ENCODE data around the gene MAST3. TPM values are rescaled to one million over a fixed set of nuclear protein-coding genes. Genes with fewer than 3 reads are reported as not detected.

Gene MAST3
- total and polyA plus RNA-seq, 2 donors (not counting 3 experiments of a cell fraction or from before 2014, with no cell fraction given): 1.5 to 2.7 TPM

GRCh38 chr19:18100710-18101109 is 3.1 kb downstream of the MAST3 start:
- H2AFZ ChIP-seq (ENCODE audit: low read depth, low read length): no peak overlapping the region

GRCh38 chr19:18101268-18101667 is 3.7 kb downstream of the MAST3 start:
- no peak overlapping the region for H3K9ac ChIP-seq (replicated peaks; ENCODE audit: extremely low read depth, insufficient read depth, low read length)
- H2AFZ ChIP-seq (ENCODE audit: low read depth, low read length): no peak overlapping the region
- H3K4me1 ChIP-seq (ENCODE audit: control insufficient read depth, extremely low read depth, insufficient read depth, low read length): peaks cover 5% of the 10 kb centered on the region
- FAIRE-seq: no peak
- no TSS peak for BruUV-seq (replicated peaks)
- TF ChIP-seq JUN (IDR thresholded peaks at IDR 0.05; ENCODE audit: borderline replicate concordance, insufficient read depth, insufficient read length, low read depth) (no peak), FOS (IDR thresholded peaks at IDR 0.05; ENCODE audit: borderline replicate concordance, insufficient read depth, low read length) (no peak)
- intact Hi-C loops (cut with micrococcal nuclease) (no loop called here), dilution Hi-C loops (cut with MboI; ENCODE audit: extremely low pct_ligation_motif_present, low sequenced_read_pairs) (no loop called here)
- H3K4me2 ChIP-seq (ENCODE audit: insufficient read depth, low read length): no peak overlapping the region
- no peak overlapping the region for H3K4me3 ChIP-seq (replicated peaks in 1 of 3; ENCODE audit: insufficient read depth in 1 of 3, low read depth in 1 of 3, low read length in 3 of 3)
- POLR2A ChIA-PET: no interaction called here
- no peaks in the 10 kb centered on the region for H3K36me3 ChIP-seq (ENCODE audit: control insufficient read depth in 2 of 2, extremely low read depth in 1 of 2, insufficient read depth in 2 of 2, low read length in 2 of 2)
- H3K27ac ChIP-seq (ENCODE audit: insufficient read depth, low read depth, low read length): no peak overlapping the region
- no peaks in the 10 kb centered on the region for H3K9me3 ChIP-seq (replicated peaks; ENCODE audit: control insufficient read depth, insufficient read depth, low read length)
- peaks cover 16 to 20% of the 10 kb centered on the region in 2 experiments for H3K27me3 ChIP-seq (ENCODE audit: control insufficient read depth in 2 of 2, insufficient read depth in 2 of 2, low read length in 2 of 2)
- CTCF ChIA-PET: interaction anchor here (1.0 to 5.3 kb wide), 2 partner anchors 12 to 77 kb away, joined by 4 to 22 read pairs; no protein-coding TSS in a partner anchor
- no peaks in the 10 kb centered on the region for H4K20me1 ChIP-seq (replicated peaks; ENCODE audit: control insufficient read depth, extremely low read depth, insufficient read depth, low read length)
- no peaks in the 10 kb centered on the region for H3K9me1 ChIP-seq (replicated peaks; ENCODE audit: control insufficient read depth, extremely low read depth, insufficient read depth, low read length)
- DNase-seq (ENCODE audit: low read depth, low spot score): no peak
- no peaks in the 10 kb centered on the region for H3K79me2 ChIP-seq (ENCODE audit: control insufficient read depth, insufficient read depth, low read length)

More at GRCh38 chr19:18100710-18101109, 3.1 kb downstream of the MAST3 start:
- POLR2A ChIA-PET: no interaction called here
- Histone ChIP-seq H3K4me3 (replicated peaks in 1 of 3; ENCODE audit: insufficient read depth in 1 of 3, low read depth in 1 of 3, low read length in 3 of 3) (no peak overlapping the region), H3K4me2 (ENCODE audit: insufficient read depth, low read length) (no peak overlapping the region), H3K9me3 (replicated peaks; ENCODE audit: control insufficient read depth, insufficient read depth, low read length) (no peaks in the 10 kb centered on the region), H3K79me2 (ENCODE audit: control insufficient read depth, insufficient read depth, low read length) (no peaks in the 10 kb centered on the region), H4K20me1 (replicated peaks; ENCODE audit: control insufficient read depth, extremely low read depth, insufficient read depth, low read length) (no peaks in the 10 kb centered on the region), H3K4me1 (ENCODE audit: control insufficient read depth, extremely low read depth, insufficient read depth, low read length) (peaks cover 5% of the 10 kb centered on the region), H3K36me3 (ENCODE audit: control insufficient read depth in 2 of 2, extremely low read depth in 1 of 2, insufficient read depth in 2 of 2, low read length in 2 of 2) (no peaks in the 10 kb centered on the region), H3K27ac (ENCODE audit: insufficient read depth, low read depth, low read length) (no peak overlapping the region), H3K9me1 (replicated peaks; ENCODE audit: control insufficient read depth, extremely low read depth, insufficient read depth, low read length) (no peaks in the 10 kb centered on the region), H3K27me3 (ENCODE audit: control insufficient read depth in 2 of 2, insufficient read depth in 2 of 2, low read length in 2 of 2) (peaks cover 16 to 20% of the 10 kb centered on the region in 2 experiments), H3K9ac (replicated peaks; ENCODE audit: extremely low read depth, insufficient read depth, low read length) (no peak overlapping the region)
- FAIRE-seq (no peak), DNase-seq (ENCODE audit: low read depth, low spot score) (no peak)
- no TSS peak for BruUV-seq (replicated peaks)
- CTCF ChIA-PET: interaction anchor here (1.0 to 5.3 kb wide), 2 partner anchors 13 to 77 kb away, joined by 4 to 22 read pairs; no protein-coding TSS in a partner anchor
- dilution Hi-C loops (cut with MboI; ENCODE audit: extremely low pct_ligation_motif_present, low sequenced_read_pairs): no loop called here
- no peak for TF ChIP-seq GATA2 (IDR thresholded peaks at IDR 0.05; ENCODE audit: insufficient read depth, insufficient read length, low read depth, low read length)
- TF ChIP-seq CTCF (IDR thresholded peaks at IDR 0.05; ENCODE audit: extremely low read depth in 1 of 2, insufficient read depth in 1 of 2, low read depth in 1 of 2, low read length in 2 of 2): no peak
- intact Hi-C loops (cut with micrococcal nuclease): no loop called here

All from endothelial cell of umbilical vein (primary cell).